CD4-positive, CD25-positive, alpha-beta regulatory T cell (primary cell): Measurements from ENCODE around the gene FADS6. TPM values are rescaled to one million over a fixed set of nuclear protein-coding genes. Genes with fewer than 3 reads are reported as not detected.

Experiments
- ATAC-seq, 2 donors: fragments of 150-1000 bp; cut with Tn5 transposase; one replicate each; pipeline ENCODE4 v1.10.0; 2021; ENCODE audit warnings: low read depth in 2 of 2, moderate number of reproducible peaks in 2 of 2, moderate library complexity in 1 of 2
- DNase-seq, 3 donors: peaks; one replicate each; pipeline versions ENCODE4 v3.0.0 to v3.0.0-alpha.2; 2012 to 2022; ENCODE audit warnings: mixed read lengths in 1 of 3
- H3K27ac ChIP-seq: one replicate; pipeline ENCODE4 v1.7.0; 2013; ENCODE audit warnings: mild to moderate bottlenecking, low read length; ENCODE audit not compliant: insufficient read depth, poor library complexity, severe bottlenecking
- H3K27me3 ChIP-seq: one replicate; pipeline ENCODE4 v1.7.0; 2013; ENCODE audit warnings: low read length; ENCODE audit not compliant: control insufficient read depth, insufficient read depth
- H3K36me3 ChIP-seq: one replicate; pipeline ENCODE4 v1.7.0; 2013; ENCODE audit warnings: mild to moderate bottlenecking, low read length, moderate library complexity; ENCODE audit not compliant: control insufficient read depth, insufficient read depth
- H3K4me1 ChIP-seq: 2 replicates; pipeline ENCODE4 v1.7.0; 2013; ENCODE audit warnings: mild to moderate bottlenecking, low read length; ENCODE audit not compliant: insufficient read depth, control insufficient read depth, poor library complexity, severe bottlenecking
- H3K4me3 ChIP-seq: one replicate; pipeline ENCODE4 v1.7.0; 2013; ENCODE audit warnings: low read depth, mild to moderate bottlenecking, low read length, moderate library complexity
- H3K9me3 ChIP-seq, 2 experiments: 1 replicate in 1 of 2; 2 replicates in 1 of 2; pipeline ENCODE4 v1.7.0; 2013; ENCODE audit warnings: low read length in 2 of 2, mild to moderate bottlenecking in 1 of 2, moderate library complexity in 1 of 2; ENCODE audit not compliant: control insufficient read depth in 2 of 2
- H3K27ac Mint-ChIP-seq, 3 donors: one replicate each; pipeline ENCODE4 v1.8.0; 2020 to 2022; ENCODE audit warnings: mild to moderate bottlenecking in 3 of 3, mixed read lengths in 3 of 3, moderate library complexity in 2 of 3
- H3K27me3 Mint-ChIP-seq: one replicate; pipeline ENCODE4 v1.8.0; 2022; ENCODE audit warnings: mild to moderate bottlenecking, mixed read lengths
- H3K36me3 Mint-ChIP-seq: one replicate; pipeline ENCODE4 v1.8.0; 2020; ENCODE audit warnings: mixed read lengths
- H3K4me1 Mint-ChIP-seq, 4 donors: one replicate each; pipeline ENCODE4 v1.8.0; 2020 to 2022; ENCODE audit warnings: mixed read lengths in 4 of 4, mild to moderate bottlenecking in 1 of 4
- H3K4me3 Mint-ChIP-seq, 4 donors: one replicate each; pipeline ENCODE4 v1.8.0; 2020 to 2022; ENCODE audit warnings: mild to moderate bottlenecking in 4 of 4, mixed read lengths in 4 of 4, moderate library complexity in 3 of 4
- H3K9me3 Mint-ChIP-seq, 7 donors: one replicate each; pipeline ENCODE4 v1.8.0; 2020 to 2022; ENCODE audit warnings: mixed read lengths in 7 of 7, mild to moderate bottlenecking in 3 of 7, moderate library complexity in 2 of 7
- polyA plus RNA-seq, 4 donors: library from polyadenylated mRNA; unstranded; fragments of 300-500 nt; fragmentation: Illumina TruSeq; gene quantifications; one replicate each; pipeline ENCODE4 v1.2.3, GENCODE V29; 2021
- total RNA-seq: library from RNA; stranded (reverse); gene quantifications from one replicate; pipeline ENCODE4 v1.2.3, GENCODE V29; 2022

The FADS6 gene
- total and polyA plus RNA-seq, 5 donors from 2014 or later, result not detected

GRCh38 chr17:74922694-74923537 lies 29.5 kb upstream of the FADS6 start, which contains the start of gene USH1G:
Gene USH1G (minus strand): TSS chr17:74923255. CDS start chr17:74923073, 182 bp downstream.
- peaks cover 0 to 1% (median 0%) of the 10 kb centered on the region in 7 donors for H3K9me3 Mint-ChIP-seq
- H3K27ac ChIP-seq, result no peak within 1 kb of the TSS
- peaks cover 0 to 22% (median 0%) of the 10 kb centered on the region in 4 donors for H3K4me1 Mint-ChIP-seq
- peaks cover 68% of the 10 kb centered on the region for H3K27me3 Mint-ChIP-seq
- H3K4me3 Mint-ChIP-seq, result peak within 1 kb of the TSS in 3 of 4 donors; percentile 54 to 67 (median 58)
- peak; percentile 22 to 26 for ATAC-seq
- H3K9me3 ChIP-seq, result no peaks in the 10 kb centered on the region
- no peaks in the 10 kb centered on the region for H3K36me3 Mint-ChIP-seq
- no peaks in the 10 kb centered on the region for H3K36me3 ChIP-seq
- H3K27ac Mint-ChIP-seq, result no peak within 1 kb of the TSS
- no peak within 1 kb of the TSS for H3K4me3 ChIP-seq
- no peak for DNase-seq
- H3K27me3 ChIP-seq, result peaks cover 9% of the 10 kb centered on the region
- H3K4me1 ChIP-seq, result peaks cover 19% of the 10 kb centered on the region

GRCh38 chr17:74922172-74922571 lies 28.7 kb upstream of the FADS6 start:
- Mint-ChIP-seq H3K27me3 (peaks cover 64% of the 10 kb centered on the region), H3K4me3 (peak overlapping the region in 2 of 4 donors; percentile 54 to 67), H3K36me3 (no peaks in the 10 kb centered on the region)

GRCh38 chr17:74921769-74922168 lies 28.3 kb upstream of the FADS6 start:
- Histone ChIP-seq H3K27me3 (peaks cover 6% of the 10 kb centered on the region), H3K36me3 (no peaks in the 10 kb centered on the region), H3K27ac (no peak overlapping the region), H3K4me1 (peaks cover 19% of the 10 kb centered on the region), H3K9me3 (no peaks in the 10 kb centered on the region), H3K4me3 (no peak overlapping the region)
- ATAC-seq (no peak), DNase-seq (no peak)
- Mint-ChIP-seq H3K27me3 (peaks cover 62% of the 10 kb centered on the region), H3K9me3 (peaks cover 0 to 1% (median 0%) of the 10 kb centered on the region in 7 donors), H3K27ac (no peak overlapping the region), H3K4me1 (peaks cover 0 to 22% (median 0%) of the 10 kb centered on the region in 4 donors), H3K36me3 (no peaks in the 10 kb centered on the region), H3K4me3 (no peak overlapping the region)

More at GRCh38 chr17:74922172-74922571, 28.7 kb upstream of the FADS6 start:
- Mint-ChIP-seq H3K4me1 (peaks cover 0 to 22% (median 0%) of the 10 kb centered on the region in 4 donors), H3K27ac (no peak overlapping the region), H3K9me3 (peaks cover 0 to 1% (median 0%) of the 10 kb centered on the region in 7 donors)
- DNase-seq (no peak), ATAC-seq (no peak)
- H3K4me1 ChIP-seq, result peaks cover 19% of the 10 kb centered on the region
- no peak overlapping the region for H3K27ac ChIP-seq
- H3K36me3 ChIP-seq, result no peaks in the 10 kb centered on the region
- H3K4me3 ChIP-seq, result no peak overlapping the region
- peaks cover 9% of the 10 kb centered on the region for H3K27me3 ChIP-seq
- no peaks in the 10 kb centered on the region for H3K9me3 ChIP-seq

- ATAC-seq (no peak), DNase-seq (no peak)
- no peak overlapping the region for H3K4me3 ChIP-seq
- H3K4me3 Mint-ChIP-seq, result peak overlapping the region in 1 of 4 donors; percentile 54
- peaks cover 19% of the 10 kb centered on the region for H3K4me1 ChIP-seq
- H3K36me3 Mint-ChIP-seq, result no peaks in the 10 kb centered on the region
- H3K9me3 Mint-ChIP-seq, result peaks cover 0 to 1% (median 0%) of the 10 kb centered on the region in 7 donors
- H3K27me3 Mint-ChIP-seq, result peaks cover 56% of the 10 kb centered on the region
- peaks cover 6% of the 10 kb centered on the region for H3K27me3 ChIP-seq
- no peak overlapping the region for H3K27ac Mint-ChIP-seq
- H3K9me3 ChIP-seq, result no peaks in the 10 kb centered on the region
- peaks cover 0 to 22% (median 0%) of the 10 kb centered on the region in 4 donors for H3K4me1 Mint-ChIP-seq
- no peak overlapping the region for H3K27ac ChIP-seq
- no peaks in the 10 kb centered on the region for H3K36me3 ChIP-seq
These were observed 27.7 kb upstream of the FADS6 start for GRCh38 chr17:74921026-74921681.

DNA sequence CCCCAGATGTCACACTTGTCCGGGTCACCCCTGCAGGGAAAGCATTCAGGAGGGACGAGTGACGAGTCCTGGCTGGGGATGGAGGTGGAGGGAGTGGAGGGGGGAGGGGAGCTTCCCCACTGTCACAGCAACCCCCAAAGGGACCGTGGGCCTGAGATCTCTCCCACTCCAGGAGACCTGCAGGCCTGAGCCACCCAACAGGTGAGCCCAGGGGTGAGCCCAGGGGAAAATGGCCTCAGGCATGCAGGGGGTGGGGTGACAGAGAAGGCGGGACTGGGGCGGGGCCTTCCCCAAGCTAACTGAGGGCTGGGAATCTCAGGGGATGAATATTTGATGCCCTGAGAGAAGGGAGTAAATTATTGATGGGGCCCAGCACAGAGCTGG lies 27.2 kb upstream of the FADS6 start:
- peaks cover 51% of the 10 kb centered on the region for H3K27me3 Mint-ChIP-seq
- H3K36me3 ChIP-seq, result no peaks in the 10 kb centered on the region
- no peak for DNase-seq
- no peak overlapping the region for H3K4me3 ChIP-seq
- H3K4me1 Mint-ChIP-seq, result peaks cover 0 to 22% (median 0%) of the 10 kb centered on the region in 4 donors
- H3K27me3 ChIP-seq, result peaks cover 3% of the 10 kb centered on the region
- H3K4me1 ChIP-seq, result peaks cover 19% of the 10 kb centered on the region
- H3K9me3 Mint-ChIP-seq, result peaks cover 0 to 1% (median 0%) of the 10 kb centered on the region in 7 donors
- peak overlapping the region in 1 of 4 donors; percentile 54 for H3K4me3 Mint-ChIP-seq
- H3K27ac Mint-ChIP-seq, result no peak overlapping the region
- H3K27ac ChIP-seq, result no peak overlapping the region
- ATAC-seq, result no peak
- no peaks in the 10 kb centered on the region for H3K9me3 ChIP-seq
- no peaks in the 10 kb centered on the region for H3K36me3 Mint-ChIP-seq

GRCh38 chr17:74920306-74920620 lies 26.8 kb upstream of the FADS6 start:
- DNase-seq (no peak), ATAC-seq (no peak)
- Mint-ChIP-seq H3K4me3 (no peak overlapping the region), H3K27ac (no peak overlapping the region), H3K9me3 (peaks cover 0 to 1% (median 0%) of the 10 kb centered on the region in 7 donors), H3K4me1 (peaks cover 0 to 22% (median 0%) of the 10 kb centered on the region in 4 donors), H3K27me3 (peaks cover 47% of the 10 kb centered on the region), H3K36me3 (no peaks in the 10 kb centered on the region)
- Histone ChIP-seq H3K27ac (no peak overlapping the region), H3K4me3 (no peak overlapping the region), H3K36me3 (no peaks in the 10 kb centered on the region), H3K4me1 (peaks cover 19% of the 10 kb centered on the region), H3K27me3 (peaks cover 2% of the 10 kb centered on the region), H3K9me3 (no peaks in the 10 kb centered on the region)

DNA sequence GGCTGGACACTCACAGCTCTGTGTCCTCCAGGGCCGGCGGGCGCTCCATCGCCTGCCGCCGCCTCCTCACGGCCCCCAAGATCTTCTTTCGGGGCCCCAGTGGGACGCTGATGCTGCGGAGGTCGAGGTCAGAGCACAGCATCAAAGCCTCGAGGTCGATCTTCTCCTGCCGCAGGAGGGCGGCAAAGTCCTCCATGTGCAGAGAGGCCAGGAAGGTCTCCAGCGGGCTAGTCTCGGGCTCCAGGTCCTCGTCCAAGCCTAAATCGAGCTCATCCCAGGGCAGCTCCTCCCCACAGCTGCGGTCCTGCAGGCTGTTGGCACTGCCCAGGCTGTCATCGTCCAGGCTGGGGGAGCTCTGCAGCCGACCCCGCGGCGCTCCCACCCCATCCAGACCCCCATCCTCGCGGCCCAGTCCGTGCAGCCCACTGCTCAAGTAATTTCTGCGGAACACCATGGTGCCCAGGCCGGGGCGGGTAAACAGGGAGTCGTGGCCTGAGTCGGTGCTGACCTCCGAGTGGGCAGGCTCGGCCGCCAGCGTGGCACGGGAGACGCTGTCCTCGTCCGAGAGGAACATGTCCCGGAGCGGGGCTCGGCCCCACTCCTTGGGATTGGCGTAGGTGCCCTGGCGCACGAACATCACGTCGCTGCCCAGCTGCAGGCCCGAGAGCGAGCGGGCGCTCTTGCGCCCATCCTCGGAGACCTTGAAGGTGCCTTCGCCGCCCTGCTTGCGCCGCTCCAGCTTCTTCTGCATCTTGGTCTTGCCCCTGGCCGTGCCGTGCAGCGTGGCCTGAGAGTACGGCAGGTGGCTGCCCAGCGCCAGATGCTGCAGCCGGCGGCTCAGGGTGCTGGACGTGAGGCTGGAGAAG lies 26.2 kb upstream of the FADS6 start:
- no peak overlapping the region for H3K27ac ChIP-seq
- Mint-ChIP-seq H3K4me3 (no peak overlapping the region), H3K9me3 (peaks cover 0 to 1% (median 0%) of the 10 kb centered on the region in 7 donors), H3K4me1 (peaks cover 0 to 16% (median 0%) of the 10 kb centered on the region in 4 donors), H3K36me3 (no peaks in the 10 kb centered on the region), H3K27me3 (peaks cover 42% of the 10 kb centered on the region), H3K27ac (no peak overlapping the region)
- H3K4me1 ChIP-seq, result peaks cover 19% of the 10 kb centered on the region
- H3K27me3 ChIP-seq, result peaks cover 2% of the 10 kb centered on the region
- DNase-seq (peak in 1 of 3 donors; percentile 14), ATAC-seq (no peak)
- no peak overlapping the region for H3K4me3 ChIP-seq
- no peaks in the 10 kb centered on the region for H3K9me3 ChIP-seq
- H3K36me3 ChIP-seq, result no peaks in the 10 kb centered on the region
